ENCODE data around the gene ZMYM2. TPM values are rescaled to one million over a fixed set of nuclear protein-coding genes. Genes with fewer than 3 reads are reported as not detected.

The ZMYM2 gene
- 43.5 and 50.8 TPM in 2 replicates for total RNA-seq

DNA sequence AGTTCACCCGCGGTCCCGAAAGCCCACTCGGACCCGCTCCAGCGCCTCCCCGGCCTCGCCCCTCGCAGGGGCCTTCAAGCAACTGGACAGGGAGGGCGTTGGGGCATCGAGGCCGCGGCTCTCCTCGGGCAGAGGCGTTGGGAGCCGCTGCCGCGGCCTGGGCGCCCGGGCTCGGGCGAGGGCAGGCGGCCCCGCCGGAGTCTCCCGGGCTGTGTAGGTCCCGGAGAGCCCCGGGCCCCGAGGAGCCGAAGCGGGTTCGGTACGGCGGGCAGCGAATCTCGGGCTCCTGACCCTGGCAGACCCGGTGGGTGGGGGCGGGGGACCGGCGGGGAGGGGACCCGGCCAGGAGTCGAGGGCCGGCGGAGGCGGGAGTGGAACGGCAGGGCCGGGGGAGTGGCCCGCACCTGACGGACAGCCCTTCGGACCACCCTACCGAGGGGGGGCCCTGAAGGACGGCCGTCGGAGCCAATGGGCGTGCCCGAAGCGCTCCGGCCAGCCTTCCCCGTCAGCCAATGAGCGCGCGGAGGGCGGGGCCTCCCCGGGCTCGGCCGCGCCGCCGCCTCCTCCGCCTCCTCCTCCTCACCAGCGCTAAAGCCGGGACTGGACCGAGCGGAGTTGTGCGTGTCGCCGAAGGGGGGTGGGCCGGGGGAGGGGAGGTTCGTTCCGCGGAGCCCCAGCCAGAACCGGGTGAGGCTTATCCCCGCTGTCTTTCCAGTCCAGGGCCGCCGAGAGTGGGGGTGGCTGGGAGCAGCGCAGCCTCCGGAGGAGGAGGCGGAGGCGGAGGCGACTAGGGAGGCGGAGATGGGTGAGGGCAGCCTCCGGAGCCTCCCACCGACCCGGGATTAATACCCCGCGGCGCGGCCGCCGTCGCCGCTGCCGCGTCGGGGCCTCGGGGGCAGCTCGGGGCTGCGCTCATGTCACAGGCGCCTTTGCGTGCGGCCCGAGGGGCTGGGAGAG lies at the start of gene ZMYM2:
TSS of gene ZMYM2 (plus strand) at position 573 of the 957 bp plus-strand sequence. CDS start 34,346 bp downstream, outside the sequence.

Other genes starting within 250 kb of the ZMYM2 start
- gene PSPC1, start 175.8 kb upstream of the ZMYM2 start, total RNA-seq, result 40.8 and 46.4 TPM in 2 replicates
- 12.4 and 12.8 TPM in 2 replicates for gene ZMYM5, start 95.1 kb upstream of the ZMYM2 start, total RNA-seq
- gene GJA3, start 202.3 kb downstream of the ZMYM2 start, total RNA-seq, result 0.37 and 0.57 TPM in 2 replicates
- under 0.01 and 0.14 TPM in 2 replicates for gene GJB2, start 234.2 kb downstream of the ZMYM2 start, total RNA-seq

Data from smooth muscle cell of bladder (primary cell).